GM12891 (cell line): Measurements from ENCODE around the gene CAMTA1.

Source experiments
- POLR2A ChIP-seq: IDR thresholded peaks from 2 replicates; pipeline ENCODE4 v1.6.1; 2011; ENCODE audit warnings: low read depth, low read length, control low read depth
- POLR2AphosphoS5 ChIP-seq: IDR thresholded peaks from 2 replicates; pipeline ENCODE4 v1.6.1; 2011; ENCODE audit warnings: low read depth, low read length, control low read depth
- SPI1 ChIP-seq: IDR thresholded peaks from 2 replicates; pipeline ENCODE4 v1.6.1; 2011; ENCODE audit warnings: low read depth, low read length, control low read depth

DNA sequence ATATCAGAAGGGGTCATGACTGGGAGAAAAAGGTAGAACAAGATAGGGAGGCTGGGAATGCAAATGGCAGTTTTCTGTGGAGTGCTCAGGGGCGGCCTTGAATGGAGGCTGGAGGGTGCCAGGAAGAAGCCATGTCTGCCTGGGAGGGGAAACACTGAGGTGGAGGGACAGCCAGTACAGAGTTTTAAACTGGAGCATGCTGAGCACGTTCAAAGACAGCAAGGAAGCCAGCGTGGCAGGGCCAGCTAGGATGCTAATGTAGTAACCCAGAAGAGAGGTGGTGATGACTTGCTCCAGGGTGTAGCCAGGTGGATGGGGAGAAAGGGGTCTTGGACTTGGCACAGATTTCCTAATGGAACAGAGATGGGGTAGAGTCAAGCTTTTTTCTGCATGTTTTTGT is 540.0 kb downstream of the CAMTA1 start:
- no peak for TF ChIP-seq POLR2AphosphoS5
- no peak for TF ChIP-seq POLR2A
- no peak for TF ChIP-seq SPI1
